Measurements from ENCODE around the gene TTC13. TPM values are rescaled to one million over a fixed set of nuclear protein-coding genes. Genes with fewer than 3 reads are reported as not detected.
"Not testable (repeated sequence)": the region's sequence is repeated elsewhere in the genome, so short reads cannot be mapped to it uniquely, and the experiment has no call there.

The TTC13 gene
- total RNA-seq, 6 donors from 2014 or later: 18.6 to 41.9 (median 33.3) TPM

- no peaks in the 10 kb centered on the region for H3K9me3 ChIP-seq
- WGBS, 2 donors: 95% methylated on average over 8 to 9 of the region's 9 CpGs
- TF ChIP-seq EP300 (IDR thresholded peaks at IDR 0.05): no peak
- TF ChIP-seq CTCF (IDR thresholded peaks at IDR 0.05): no peak
- TF ChIP-seq POLR2AphosphoS5 (IDR thresholded peaks at IDR 0.05): no peak
- no peak for TF ChIP-seq POLR2A (IDR thresholded peaks at IDR 0.05)
- H3K27ac ChIP-seq: peak overlapping the region in 2 of 4 donors; percentile 3 to 79
- peak in 1 of 2 donors; percentile 27 for DNase-seq
- peaks cover 17 to 36% (median 21%) of the 10 kb centered on the region in 4 donors for H3K4me1 ChIP-seq
- H3K36me3 ChIP-seq: peaks cover 0 to 7% (median 3%) of the 10 kb centered on the region in 4 donors
- ATAC-seq (ENCODE audit: low FRiP score in 2 of 2): no peak
- no peak overlapping the region for H3K4me3 ChIP-seq
- H3K27me3 ChIP-seq: no peaks in the 10 kb centered on the region
These were observed 44.5 kb upstream of the TTC13 start for GRCh38 chr1:231023150-231023549.

- H3K4me3 ChIP-seq; DNase-seq; ATAC-seq (ENCODE audit: low FRiP score in 2 of 2); H3K36me3 ChIP-seq; H3K27me3 ChIP-seq; H3K9me3 ChIP-seq: not testable (repeated sequence)
- Histone ChIP-seq H3K27ac (peak overlapping the region in 3 of 4 donors; percentile 3 to 79 (median 7)), H3K4me1 (peaks cover 13 to 30% (median 17%) of the 10 kb centered on the region in 4 donors)
- 89 to 95% methylated on average over 7 of the region's 7 CpGs for WGBS, 2 donors
These were observed 43.9 kb upstream of the TTC13 start for GRCh38 chr1:231022543-231022942.

DNA sequence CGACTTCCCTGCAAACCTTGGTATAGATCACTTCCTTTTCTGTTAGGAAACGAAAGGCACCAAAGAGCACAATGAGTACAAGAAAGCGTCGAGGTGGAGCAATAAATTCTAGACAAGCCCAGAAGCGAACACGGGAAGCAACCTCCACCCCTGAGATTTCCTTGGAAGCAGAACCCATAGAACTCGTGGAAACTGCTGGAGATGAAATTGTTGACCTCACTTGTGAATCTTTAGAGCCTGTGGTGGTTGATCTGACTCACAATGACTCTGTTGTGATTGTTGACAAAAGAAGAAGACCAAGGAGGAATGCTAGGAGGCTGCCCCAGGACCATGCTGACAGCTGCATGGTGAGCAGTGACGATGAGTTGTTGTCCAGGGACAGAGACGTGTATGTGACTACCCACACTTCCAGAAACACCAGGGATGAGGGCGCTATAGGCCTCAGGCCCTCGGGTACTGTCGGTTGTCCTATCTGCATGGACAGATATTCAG, 42.9 kb upstream of the TTC13 start:
- DNase-seq: no peak
- no peaks in the 10 kb centered on the region for H3K9me3 ChIP-seq
- no peak overlapping the region for H3K4me3 ChIP-seq
- ATAC-seq (ENCODE audit: low FRiP score in 2 of 2): peak; percentile 11
- 69 to 76% methylated on average over 12 of the region's 12 CpGs for WGBS, 2 donors
- peaks cover 13 to 24% (median 17%) of the 10 kb centered on the region in 4 donors for H3K4me1 ChIP-seq
- H3K36me3 ChIP-seq: peaks cover 0 to 19% (median 3%) of the 10 kb centered on the region in 4 donors
- H3K27me3 ChIP-seq: no peaks in the 10 kb centered on the region
- peak overlapping the region in 3 of 4 donors; percentile 47 to 79 (median 79) for H3K27ac ChIP-seq
- TF ChIP-seq EP300 (IDR thresholded peaks at IDR 0.05) (no peak), POLR2A (IDR thresholded peaks at IDR 0.05) (no peak), POLR2AphosphoS5 (IDR thresholded peaks at IDR 0.05) (no peak), CTCF (IDR thresholded peaks at IDR 0.05) (no peak)

DNA sequence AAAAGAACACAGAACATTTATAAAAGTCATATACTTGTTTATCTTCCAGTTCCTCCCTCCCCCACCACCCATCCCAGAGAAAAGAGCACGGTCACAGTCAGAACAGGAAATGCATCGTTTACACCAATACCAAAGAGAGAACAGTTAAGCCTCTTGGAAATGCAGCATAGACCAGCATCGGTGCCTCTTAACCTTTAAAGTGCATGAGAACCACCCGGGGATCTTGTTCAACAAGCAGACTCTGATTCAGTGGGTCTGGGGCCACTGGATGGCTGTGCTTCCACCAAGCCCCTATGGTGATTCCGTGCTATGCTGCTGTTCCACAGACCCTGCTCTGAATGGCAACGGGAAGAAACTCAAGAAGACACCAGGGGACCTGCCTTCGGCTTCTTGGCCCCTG, 42.2 kb upstream of the TTC13 start:
- Histone ChIP-seq H3K27ac (peak overlapping the region; percentile 36 to 80 (median 79)), H3K9me3 (no peaks in the 10 kb centered on the region), H3K27me3 (no peaks in the 10 kb centered on the region), H3K4me3 (peak overlapping the region in 2 of 4 donors; percentile 9 to 17), H3K36me3 (peaks cover 0 to 19% (median 3%) of the 10 kb centered on the region in 4 donors), H3K4me1 (peaks cover 13 to 24% (median 17%) of the 10 kb centered on the region in 4 donors)
- no peak for TF ChIP-seq EP300 (IDR thresholded peaks at IDR 0.05)
- no peak for TF ChIP-seq POLR2A (IDR thresholded peaks at IDR 0.05)
- DNase-seq (no peak), ATAC-seq (ENCODE audit: low FRiP score in 2 of 2) (peak; percentile 5 to 28)
- 48 to 56% methylated on average over 7 of the region's 7 CpGs for WGBS, 2 donors

DNA sequence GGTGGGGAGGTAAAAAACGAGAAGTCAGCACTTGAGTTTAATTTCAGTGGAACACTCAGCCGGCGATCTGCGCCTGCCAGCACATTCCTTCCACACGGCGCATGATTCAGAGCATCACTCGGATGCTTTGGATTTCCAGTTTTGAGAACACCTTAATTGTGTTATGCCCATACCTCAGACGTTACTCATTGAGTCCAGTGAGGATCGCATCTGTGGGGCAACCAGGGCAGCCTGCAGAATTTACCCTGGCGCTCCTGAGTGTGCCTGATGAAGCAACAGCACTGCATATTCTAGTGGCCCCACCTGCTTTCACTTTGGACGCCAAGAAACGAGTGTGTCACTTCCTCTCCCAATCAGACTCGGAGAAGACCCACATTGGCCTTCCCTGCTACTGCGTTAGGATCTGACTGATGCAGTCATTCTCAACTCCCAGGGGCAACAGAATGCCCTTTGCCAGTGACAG, 41.5 kb upstream of the TTC13 start:
- ATAC-seq (ENCODE audit: low FRiP score in 2 of 2) (peak; percentile 5 to 36), DNase-seq (peak in 1 of 2 donors; percentile 46)
- TF ChIP-seq POLR2A (IDR thresholded peaks at IDR 0.05) (no peak), CTCF (IDR thresholded peaks at IDR 0.05) (peak in 2 of 6 experiments; percentile 6 to 28), EP300 (IDR thresholded peaks at IDR 0.05) (no peak), POLR2AphosphoS5 (IDR thresholded peaks at IDR 0.05) (peak in 1 of 2 donors; percentile 10)
- peak overlapping the region in 2 of 4 donors; percentile 9 to 17 for H3K4me3 ChIP-seq
- no peaks in the 10 kb centered on the region for H3K27me3 ChIP-seq
- peak overlapping the region; percentile 36 to 80 (median 79) for H3K27ac ChIP-seq
- no peaks in the 10 kb centered on the region for H3K9me3 ChIP-seq
- peaks cover 13 to 24% (median 17%) of the 10 kb centered on the region in 4 donors for H3K4me1 ChIP-seq
- H3K36me3 ChIP-seq: peaks cover 0 to 19% (median 4%) of the 10 kb centered on the region in 4 donors
- 54 to 80% methylated on average over 9 to 14 of the region's 14 CpGs for WGBS, 2 donors

DNA sequence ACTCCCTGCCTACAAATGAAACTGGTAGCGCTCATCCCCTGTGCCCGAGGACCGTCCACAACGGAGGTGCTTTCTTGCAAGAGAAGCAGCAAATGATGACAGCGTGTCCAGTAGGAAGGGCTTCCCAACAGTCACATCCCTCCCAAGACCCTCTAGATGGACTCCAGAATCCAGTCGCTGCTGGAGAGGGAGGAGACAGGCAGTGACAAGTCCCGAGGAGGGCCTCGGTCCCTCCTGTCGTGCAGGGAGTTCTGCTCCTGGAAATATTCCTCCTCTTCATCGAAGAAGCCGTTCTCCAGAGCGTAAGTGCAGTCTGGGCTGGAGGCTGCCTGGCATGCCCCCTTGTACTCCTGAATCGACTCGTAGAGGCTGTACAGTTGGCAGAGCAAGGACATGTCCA, 41.0 kb upstream of the TTC13 start:
- TF ChIP-seq POLR2AphosphoS5 (IDR thresholded peaks at IDR 0.05) (no peak), EP300 (IDR thresholded peaks at IDR 0.05) (no peak), CTCF (IDR thresholded peaks at IDR 0.05) (no peak), POLR2A (IDR thresholded peaks at IDR 0.05) (no peak)
- DNase-seq (no peak), ATAC-seq (ENCODE audit: low FRiP score in 2 of 2) (no peak)
- no peaks in the 10 kb centered on the region for H3K27me3 ChIP-seq
- H3K27ac ChIP-seq: peak overlapping the region; percentile 5 to 80 (median 79)
- peaks cover 13 to 24% (median 17%) of the 10 kb centered on the region in 4 donors for H3K4me1 ChIP-seq
- H3K4me3 ChIP-seq: peak overlapping the region in 2 of 4 donors; percentile 9 to 17
- no peaks in the 10 kb centered on the region for H3K9me3 ChIP-seq
- 94 to 96% methylated on average over 14 of the region's 14 CpGs for WGBS, 2 donors
- peaks cover 0 to 19% (median 5%) of the 10 kb centered on the region in 4 donors for H3K36me3 ChIP-seq
